ENCODE data around the gene MIER2. TPM values are rescaled to one million over a fixed set of nuclear protein-coding genes. Genes with fewer than 3 reads are reported as not detected.
A peak's percentile ranks its signal among the peaks of the same experiment; 100 is the strongest.

The MIER2 gene
- total RNA-seq, 1 experiment from 2014 or later = 40.1 TPM

DNA sequence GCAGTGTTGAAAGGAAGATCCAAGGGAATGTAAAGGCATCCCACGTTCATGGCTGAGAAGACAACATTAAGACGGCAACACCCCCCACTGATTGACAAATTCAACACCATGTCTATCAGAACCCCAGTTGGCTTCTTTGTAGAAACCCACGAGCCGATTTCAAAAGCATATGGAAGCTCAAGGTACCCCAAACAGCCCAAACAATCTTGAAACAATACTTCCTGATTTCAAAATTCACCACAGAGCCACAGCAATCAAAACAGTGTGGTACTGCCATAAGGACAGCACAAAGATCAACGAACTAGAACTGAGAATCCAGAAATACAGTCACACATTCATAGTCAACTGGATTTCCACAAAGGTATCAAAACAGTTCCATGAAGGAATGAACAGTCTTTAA lies 6.2 kb downstream of the MIER2 start:
- Histone ChIP-seq H3K27me3 (replicated peaks; ENCODE audit: control insufficient read depth, insufficient read depth, low read length) (no peaks in the 10 kb centered on the region), H3K9me3 (no peaks in the 10 kb centered on the region), H3K4me3 (ENCODE audit: low read depth, low read length) (no peak overlapping the region), H3K36me3 (ENCODE audit: control insufficient read depth, insufficient read depth, low read length) (peaks cover 1% of the 10 kb centered on the region; the same call in 1 of the 2 replicates), H3K4me1 (peaks cover 7% of the 10 kb centered on the region)
- TF ChIP-seq, protein P1, sequence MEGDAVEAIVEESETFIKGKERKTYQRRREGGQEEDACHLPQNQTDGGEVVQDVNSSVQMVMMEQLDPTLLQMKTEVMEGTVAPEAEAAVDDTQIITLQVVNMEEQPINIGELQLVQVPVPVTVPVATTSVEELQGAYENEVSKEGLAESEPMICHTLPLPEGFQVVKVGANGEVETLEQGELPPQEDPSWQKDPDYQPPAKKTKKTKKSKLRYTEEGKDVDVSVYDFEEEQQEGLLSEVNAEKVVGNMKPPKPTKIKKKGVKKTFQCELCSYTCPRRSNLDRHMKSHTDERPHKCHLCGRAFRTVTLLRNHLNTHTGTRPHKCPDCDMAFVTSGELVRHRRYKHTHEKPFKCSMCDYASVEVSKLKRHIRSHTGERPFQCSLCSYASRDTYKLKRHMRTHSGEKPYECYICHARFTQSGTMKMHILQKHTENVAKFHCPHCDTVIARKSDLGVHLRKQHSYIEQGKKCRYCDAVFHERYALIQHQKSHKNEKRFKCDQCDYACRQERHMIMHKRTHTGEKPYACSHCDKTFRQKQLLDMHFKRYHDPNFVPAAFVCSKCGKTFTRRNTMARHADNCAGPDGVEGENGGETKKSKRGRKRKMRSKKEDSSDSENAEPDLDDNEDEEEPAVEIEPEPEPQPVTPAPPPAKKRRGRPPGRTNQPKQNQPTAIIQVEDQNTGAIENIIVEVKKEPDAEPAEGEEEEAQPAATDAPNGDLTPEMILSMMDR (IDR thresholded peaks at IDR 0.05; ENCODE audit: insufficient read depth in 1 of 2, low read depth in 1 of 2, low read length in 1 of 2, severe bottlenecking in 1 of 2, unreplicated experiment in 1 of 2) = no peak
- Mint-ChIP-seq H3K27ac (ENCODE audit: unreplicated experiment) (no peak overlapping the region), H3K27me3 (ENCODE audit: insufficient read depth, unreplicated experiment) (no peaks in the 10 kb centered on the region), H3K4me3 (ENCODE audit: unreplicated experiment) (no peak overlapping the region), H3K9me3 (ENCODE audit: unreplicated experiment) (no peaks in the 10 kb centered on the region), H3K4me1 (ENCODE audit: low read depth, unreplicated experiment) (peaks cover under 1% of the 10 kb centered on the region), H3K36me3 (ENCODE audit: insufficient read depth, unreplicated experiment) (peaks cover 35% of the 10 kb centered on the region)
- no TSS peak for BruUV-seq (replicated peaks)
- ChIA-PET POLR2A (no interaction called here), CTCF (no interaction called here)
- DNase-seq = no peak
- intact Hi-C loops (cut with micrococcal nuclease; ENCODE audit: unreplicated experiment) = no loop called here

DNA sequence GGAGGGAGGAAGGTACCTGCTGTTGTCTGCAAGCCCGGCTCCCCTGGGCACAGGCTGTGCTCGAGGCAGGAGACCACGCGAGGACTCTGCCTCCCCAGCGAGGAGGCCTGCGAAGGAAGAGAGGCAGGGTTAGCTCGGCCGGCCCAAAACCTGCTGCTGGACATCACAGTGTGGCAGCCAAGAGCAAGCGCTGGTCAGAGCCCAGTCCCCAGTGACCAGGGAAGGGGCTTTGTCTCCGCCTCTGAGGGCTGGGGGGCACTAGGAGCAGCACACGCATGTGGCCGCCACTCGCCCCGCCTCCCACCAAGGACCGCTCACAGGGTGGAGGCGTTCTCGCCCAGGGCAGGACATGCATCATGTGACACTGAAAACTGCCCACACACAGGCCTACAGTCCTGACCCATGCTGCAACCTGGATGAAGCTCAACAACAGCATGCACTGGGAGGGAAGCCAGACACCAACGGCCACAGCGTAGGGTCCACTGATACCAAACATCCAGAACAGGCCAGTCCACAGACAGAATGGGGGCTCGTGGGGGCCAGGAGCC lies 8.5 kb downstream of the MIER2 start:
- CTCF ChIA-PET = no interaction called here
- H3K9me3 ChIP-seq = no peaks in the 10 kb centered on the region
- H3K9me3 Mint-ChIP-seq (ENCODE audit: unreplicated experiment) = no peaks in the 10 kb centered on the region
- no peak overlapping the region for H3K27ac Mint-ChIP-seq (ENCODE audit: unreplicated experiment)
- BruUV-seq (replicated peaks) = no TSS peak
- TF ChIP-seq, protein P1 (IDR thresholded peaks at IDR 0.05; ENCODE audit: insufficient read depth in 1 of 2, low read depth in 1 of 2, low read length in 1 of 2, severe bottlenecking in 1 of 2, unreplicated experiment in 1 of 2) = no peak
- H3K27me3 ChIP-seq (replicated peaks; ENCODE audit: control insufficient read depth, insufficient read depth, low read length) = no peaks in the 10 kb centered on the region
- peaks cover 1% of the 10 kb centered on the region; the same call in 1 of the 2 replicates for H3K36me3 ChIP-seq (ENCODE audit: control insufficient read depth, insufficient read depth, low read length)
- POLR2A ChIA-PET = no interaction called here
- DNase-seq = no peak
- H3K4me1 Mint-ChIP-seq (ENCODE audit: low read depth, unreplicated experiment) = no peaks in the 10 kb centered on the region
- peaks cover 33% of the 10 kb centered on the region for H3K36me3 Mint-ChIP-seq (ENCODE audit: insufficient read depth, unreplicated experiment)
- intact Hi-C loops (cut with micrococcal nuclease; ENCODE audit: unreplicated experiment) = no loop called here
- no peak overlapping the region for H3K4me3 Mint-ChIP-seq (ENCODE audit: unreplicated experiment)
- no peaks in the 10 kb centered on the region for H3K27me3 Mint-ChIP-seq (ENCODE audit: insufficient read depth, unreplicated experiment)
- no peaks in the 10 kb centered on the region for H3K4me1 ChIP-seq
- H3K4me3 ChIP-seq (ENCODE audit: low read depth, low read length) = no peak overlapping the region

GRCh38 chr19:335486-336066 lies 9.0 kb downstream of the MIER2 start:
- BruUV-seq (replicated peaks) = no TSS peak
- POLR2A ChIA-PET = no interaction called here
- no peaks in the 10 kb centered on the region for H3K9me3 ChIP-seq
- no peak overlapping the region for H3K4me3 ChIP-seq (ENCODE audit: low read depth, low read length)
- Mint-ChIP-seq H3K4me3 (ENCODE audit: unreplicated experiment) (no peak overlapping the region), H3K4me1 (ENCODE audit: low read depth, unreplicated experiment) (no peaks in the 10 kb centered on the region), H3K36me3 (ENCODE audit: insufficient read depth, unreplicated experiment) (peaks cover 39% of the 10 kb centered on the region), H3K27ac (ENCODE audit: unreplicated experiment) (peak overlapping the region; percentile 29), H3K27me3 (ENCODE audit: insufficient read depth, unreplicated experiment) (no peaks in the 10 kb centered on the region), H3K9me3 (ENCODE audit: unreplicated experiment) (no peaks in the 10 kb centered on the region)
- H3K36me3 ChIP-seq (ENCODE audit: control insufficient read depth, insufficient read depth, low read length) = peaks cover under 1% of the 10 kb centered on the region
- CTCF ChIA-PET = no interaction called here
- DNase-seq = no peak
- H3K27me3 ChIP-seq (replicated peaks; ENCODE audit: control insufficient read depth, insufficient read depth, low read length) = no peaks in the 10 kb centered on the region
- intact Hi-C loops (cut with micrococcal nuclease; ENCODE audit: unreplicated experiment) = no loop called here
- H3K4me1 ChIP-seq = no peaks in the 10 kb centered on the region
- TF ChIP-seq, protein P1 (IDR thresholded peaks at IDR 0.05; ENCODE audit: insufficient read depth in 1 of 2, low read depth in 1 of 2, low read length in 1 of 2, severe bottlenecking in 1 of 2, unreplicated experiment in 1 of 2) = no peak

All from Caco-2 (cell line).